HG03159 (cell line): ENCODE results near the gene ARHGAP12.

Source experiments
- ATAC-seq: cut with Tn5 transposase; IDR thresholded peaks from one replicate; pipeline ENCODE4 v1.9.1; 2021; ENCODE audit warnings: mild to moderate bottlenecking, moderate library complexity; ENCODE audit not compliant: unreplicated experiment

The ARHGAP12 gene

DNA sequence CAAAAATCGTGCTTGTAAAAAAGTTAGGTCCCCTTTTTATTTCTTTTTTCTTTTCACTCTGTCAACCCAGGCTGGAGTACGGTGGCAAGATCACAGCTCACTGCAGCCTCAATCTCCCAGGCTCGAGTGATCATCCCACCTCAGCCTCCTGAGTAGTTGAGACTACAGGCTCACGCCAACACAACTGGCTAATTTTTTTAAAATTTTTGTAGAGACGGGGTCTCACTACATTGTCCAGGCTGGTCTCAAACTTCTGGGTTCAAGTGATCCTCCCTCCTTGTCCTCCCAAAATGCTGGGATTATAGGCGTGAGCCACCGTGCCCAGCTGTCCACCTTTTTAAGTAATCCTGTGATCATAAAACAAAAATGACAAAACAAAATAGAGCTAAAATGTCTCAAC, 19.4 kb upstream of the ARHGAP12 start:
- no peak for ATAC-seq

DNA sequence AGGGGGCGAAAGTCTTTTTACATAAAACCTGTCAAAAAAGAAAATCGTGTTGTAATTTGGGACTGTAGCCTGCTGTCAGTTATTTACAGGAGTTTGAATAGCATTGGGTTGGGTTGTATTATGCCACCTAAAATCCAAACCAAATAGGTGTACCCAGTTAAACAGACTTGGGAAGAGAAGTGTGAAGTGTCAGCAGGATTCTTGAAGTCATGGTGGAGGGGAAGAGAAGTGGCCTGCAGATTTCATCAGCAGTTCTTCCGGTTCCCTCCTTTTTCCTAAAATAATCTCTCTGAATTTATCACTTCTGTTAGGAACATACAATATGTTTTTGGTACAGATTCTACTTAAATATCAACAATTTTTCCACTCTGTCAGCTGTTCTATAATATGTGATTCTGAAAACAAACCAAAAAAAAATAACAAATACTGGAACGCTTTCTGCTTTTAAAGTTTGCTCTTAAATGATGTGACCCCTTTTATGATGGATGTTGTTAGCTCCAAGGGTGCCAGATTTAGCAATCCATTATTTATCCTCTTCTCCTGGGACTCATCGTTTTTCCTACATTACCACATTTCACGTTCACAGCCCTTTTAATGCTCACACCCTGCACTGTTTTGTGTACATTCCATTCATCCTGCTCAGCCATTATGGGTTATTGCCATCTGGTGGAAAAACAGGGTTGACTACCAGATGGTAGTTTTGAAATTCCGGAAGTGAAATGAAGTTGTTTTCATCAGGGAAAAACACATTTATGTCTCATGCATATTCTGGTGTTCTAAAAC, 18.7 kb upstream of the ARHGAP12 start:
- ATAC-seq, result no peak

DNA sequence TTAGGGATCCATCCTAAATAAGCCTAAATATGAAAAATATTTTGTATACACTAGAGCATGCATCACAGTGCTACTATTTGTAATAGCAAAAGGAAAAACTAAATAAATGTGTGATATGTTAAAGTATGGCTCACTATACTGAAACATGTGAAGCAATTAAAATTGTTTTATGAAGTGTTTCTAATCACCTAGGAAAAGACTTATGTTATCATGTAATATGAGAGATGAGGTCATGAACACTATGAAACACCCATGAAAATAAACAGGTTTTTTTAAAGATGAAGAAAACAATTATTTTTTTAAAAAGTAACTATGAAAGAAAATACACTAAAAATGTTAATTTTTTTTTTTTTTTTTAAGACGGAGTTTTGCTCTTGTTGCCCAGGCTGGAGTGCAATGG, 16.8 kb upstream of the ARHGAP12 start:
- no peak for ATAC-seq

DNA sequence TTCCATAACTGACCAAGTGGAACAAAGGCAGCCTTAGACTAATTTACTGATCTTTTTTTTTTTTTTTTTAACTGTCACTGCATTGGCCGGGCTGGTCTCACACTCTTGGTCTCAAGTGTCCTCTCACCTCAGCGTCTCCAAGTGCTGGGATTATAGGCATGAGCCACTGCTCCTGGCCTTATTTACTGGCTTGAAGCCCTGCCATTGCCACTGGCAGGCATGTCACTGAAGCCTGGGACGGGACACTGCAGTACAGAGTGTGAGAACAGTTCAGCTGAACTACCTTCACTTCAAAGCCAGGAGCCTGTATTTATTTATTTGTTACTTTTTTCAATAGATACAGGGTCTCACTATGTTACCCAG, 15.4 kb upstream of the ARHGAP12 start:
- no peak for ATAC-seq

DNA sequence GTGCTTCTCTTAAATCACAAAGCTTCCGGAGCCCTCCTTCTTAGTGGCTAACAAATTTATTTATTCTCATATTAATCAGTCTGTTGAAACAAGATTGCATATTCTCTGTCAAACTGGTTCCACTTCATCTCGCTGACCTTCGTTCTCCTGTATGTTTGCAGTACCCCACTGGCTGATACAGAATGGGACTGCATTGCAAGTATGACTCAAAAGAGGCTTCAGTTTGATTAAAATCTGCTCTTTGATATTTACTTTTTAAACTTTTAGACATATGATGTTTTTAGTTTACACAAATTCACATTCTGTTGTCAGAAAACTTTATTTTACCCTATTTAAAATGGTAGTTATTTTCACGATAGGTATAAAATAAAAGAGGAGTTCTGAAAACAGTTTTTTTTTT, 14.3 kb upstream of the ARHGAP12 start:
- ATAC-seq, result no peak

DNA sequence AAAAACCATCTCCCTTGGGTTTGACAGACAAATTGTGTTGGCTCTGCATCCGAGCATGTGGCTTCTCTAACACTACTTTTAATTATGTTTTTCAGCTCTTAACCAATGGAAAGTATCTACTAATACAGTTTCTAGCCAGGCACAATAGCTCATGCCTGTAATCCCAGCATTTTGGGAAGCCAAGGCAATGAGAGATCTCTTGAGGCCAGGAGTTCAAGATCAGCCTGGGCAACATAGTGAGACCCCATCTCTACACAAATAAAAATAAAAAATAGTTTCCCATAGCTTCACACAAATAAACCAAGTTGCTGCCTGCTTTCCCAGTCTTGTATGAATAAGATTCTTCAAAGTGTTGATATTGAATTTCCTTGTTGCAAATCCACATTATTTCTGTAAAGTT, 13.8 kb upstream of the ARHGAP12 start:
- no peak for ATAC-seq

DNA sequence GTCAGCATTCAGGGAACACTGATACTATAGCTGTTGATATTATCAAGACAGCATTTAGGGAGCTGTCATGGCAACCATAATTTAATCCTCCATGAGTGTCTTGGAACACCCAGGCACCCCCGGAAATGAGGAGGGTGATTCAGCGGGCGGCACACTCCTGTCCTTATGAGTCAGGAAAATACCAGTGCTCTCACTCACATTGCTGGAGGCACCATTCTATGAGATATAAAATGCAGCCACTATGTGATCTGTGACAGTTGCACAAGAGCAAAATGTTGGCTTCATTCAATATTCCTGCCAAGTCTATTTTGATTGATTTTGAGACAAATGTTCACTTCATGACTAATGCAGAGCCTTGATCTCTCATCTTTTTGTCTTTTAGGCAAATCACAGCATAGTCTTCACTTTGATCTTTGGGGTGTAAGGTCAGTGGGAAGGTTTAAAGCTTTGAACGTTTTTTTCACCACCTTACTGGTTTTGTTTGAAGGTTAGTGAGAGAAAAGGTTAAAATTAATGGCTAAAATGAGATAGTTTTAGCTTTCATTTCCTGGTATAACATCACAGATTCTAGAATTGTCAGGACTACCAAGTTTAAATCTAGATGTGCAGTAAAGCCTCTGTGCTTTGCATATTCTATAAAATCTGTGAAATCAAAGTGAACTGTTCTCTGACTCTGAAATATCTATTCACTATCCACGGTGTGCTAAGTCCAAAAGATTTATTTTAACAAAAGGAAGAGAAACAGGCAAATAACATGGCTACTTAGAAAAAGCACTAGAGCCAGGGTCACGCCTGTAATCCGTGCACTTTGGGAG, 12.4 kb upstream of the ARHGAP12 start:
- ATAC-seq, result no peak

DNA sequence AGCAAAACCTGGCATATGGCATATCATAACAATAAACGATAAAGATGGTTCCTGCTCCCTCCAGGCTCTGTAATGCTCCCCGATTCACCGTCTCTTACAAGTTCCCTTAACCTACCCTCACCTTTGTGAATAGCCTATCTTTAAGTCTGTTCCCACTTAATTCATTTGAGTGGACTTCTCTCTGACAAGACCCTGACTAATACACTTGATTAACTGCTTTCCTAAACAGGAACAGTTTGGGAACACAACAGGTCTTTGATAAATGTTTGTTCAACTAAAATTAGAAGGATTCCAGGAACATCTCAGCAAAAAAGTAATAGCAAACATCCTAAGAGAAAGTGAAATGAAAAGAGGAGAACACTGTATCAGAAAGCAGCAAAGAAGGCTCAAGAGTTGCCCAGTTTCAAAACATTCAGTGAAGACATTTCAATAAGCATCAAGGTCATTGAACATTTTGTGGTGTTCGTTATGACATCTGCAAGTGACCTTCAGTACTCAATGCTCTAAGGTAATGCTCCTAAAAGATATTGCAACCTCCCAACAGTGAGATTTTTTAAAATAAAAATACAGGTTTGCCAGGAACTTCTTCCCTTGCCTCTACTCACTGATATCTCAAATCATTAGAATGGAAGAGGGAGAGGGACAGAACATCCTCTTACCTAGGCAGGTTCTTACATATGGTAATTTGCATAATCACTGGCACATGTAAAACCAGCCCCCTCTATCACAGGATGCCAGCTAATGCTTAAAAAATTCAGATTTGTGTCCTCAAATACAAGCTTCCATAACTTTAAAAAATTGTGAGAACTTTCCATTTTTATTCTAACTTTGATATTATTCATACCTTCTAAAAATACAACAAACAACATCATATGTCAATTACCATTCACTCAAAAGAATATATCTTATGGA, 11.4 kb upstream of the ARHGAP12 start:
- no peak for ATAC-seq

DNA sequence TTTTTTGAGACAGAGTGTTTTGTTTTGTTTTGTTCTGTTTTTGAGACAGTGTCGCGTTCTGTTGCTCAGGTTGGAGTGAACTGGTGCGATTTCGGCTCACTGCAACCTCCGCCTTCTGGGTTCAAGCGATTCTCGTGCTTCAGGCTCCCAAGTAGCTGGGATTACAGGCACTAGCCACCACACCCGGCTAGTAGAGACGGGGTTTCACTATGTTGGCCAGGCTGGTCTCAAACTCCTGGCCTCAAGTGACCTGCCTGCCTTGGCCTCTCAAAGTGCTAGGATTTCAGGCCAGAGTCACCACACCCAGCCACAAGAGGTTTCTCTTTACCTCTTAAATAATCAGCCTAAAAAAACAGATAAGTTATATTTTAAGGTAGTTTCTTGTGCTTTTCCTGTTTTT, 8.7 kb upstream of the ARHGAP12 start:
- no peak for ATAC-seq

DNA sequence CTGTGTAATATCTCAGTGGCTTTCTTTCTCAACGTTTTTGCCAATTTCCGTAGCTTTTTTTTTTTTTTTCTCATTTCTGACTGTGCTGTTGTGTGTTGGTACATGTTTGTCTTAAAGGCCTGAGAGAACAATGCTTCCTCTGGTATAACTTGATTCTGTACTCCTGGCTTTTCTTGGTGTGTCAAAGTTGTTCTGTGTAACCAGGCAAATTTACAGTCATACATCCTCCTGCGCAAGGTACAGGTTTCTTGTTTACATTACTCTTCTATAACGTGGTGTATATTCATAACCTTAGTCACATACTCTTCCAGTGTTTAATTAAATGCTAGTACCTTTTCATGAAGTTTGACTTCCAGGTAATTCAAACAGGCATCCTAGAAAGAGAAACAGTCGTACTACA, 8.3 kb upstream of the ARHGAP12 start:
- ATAC-seq, result no peak

DNA sequence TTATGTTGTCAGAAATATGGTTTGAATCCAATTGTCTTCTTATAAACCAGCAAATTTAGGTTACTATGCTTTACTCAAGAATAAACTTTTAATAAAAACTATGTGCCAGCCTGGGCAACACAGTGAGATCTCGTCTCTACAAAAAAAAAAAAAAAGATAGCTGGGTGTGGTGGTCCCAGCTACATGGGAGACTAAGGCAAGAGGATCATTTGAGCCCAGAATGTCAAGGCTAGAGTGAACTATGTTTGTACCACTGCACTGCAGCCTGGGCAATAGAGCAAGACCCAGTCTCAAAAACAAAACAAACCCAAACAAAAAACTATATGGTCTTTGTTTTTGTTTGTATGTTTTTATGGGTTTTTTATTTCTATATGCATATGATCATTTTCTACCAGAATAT, 7.5 kb upstream of the ARHGAP12 start:
- ATAC-seq, result no peak

DNA sequence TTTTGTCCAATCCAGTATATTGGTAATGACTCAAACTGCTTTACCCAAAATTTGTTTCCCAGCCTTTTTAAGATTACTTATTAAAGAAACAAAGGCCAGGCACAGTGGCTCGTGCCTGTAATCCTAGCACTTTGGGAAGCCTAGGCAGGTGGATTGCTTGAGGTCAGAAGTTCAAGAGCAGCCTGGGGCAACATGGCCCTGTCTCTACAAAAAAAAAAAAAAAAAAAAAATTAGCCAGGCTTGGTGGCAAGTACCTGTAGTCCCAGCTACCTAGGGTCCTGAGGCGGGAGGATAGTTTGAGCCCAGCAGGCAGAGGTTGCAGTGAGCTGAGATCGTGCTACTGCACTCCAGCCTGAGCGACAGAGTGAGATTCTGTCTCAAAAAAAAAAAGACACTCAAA, 7.0 kb upstream of the ARHGAP12 start:
- no peak for ATAC-seq

DNA sequence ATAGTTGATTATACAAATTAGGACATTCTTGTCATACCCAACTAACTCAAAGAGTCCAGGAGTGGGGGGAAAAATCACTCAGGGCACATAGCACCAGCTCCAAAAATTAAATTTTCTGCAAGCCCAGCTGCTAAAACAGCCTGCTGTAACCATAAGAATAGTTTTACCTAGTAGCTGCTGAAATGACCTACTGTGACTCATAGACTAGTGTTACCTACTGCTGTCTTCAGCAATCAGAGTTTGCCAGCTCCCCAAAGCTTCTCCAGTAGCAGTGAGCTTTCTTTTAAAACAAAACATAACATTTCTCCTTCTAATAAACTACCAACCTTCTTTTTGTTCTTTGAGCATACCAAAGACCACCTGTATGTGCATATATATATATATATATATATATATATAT, 4.2 kb upstream of the ARHGAP12 start:
- ATAC-seq, result no peak

DNA sequence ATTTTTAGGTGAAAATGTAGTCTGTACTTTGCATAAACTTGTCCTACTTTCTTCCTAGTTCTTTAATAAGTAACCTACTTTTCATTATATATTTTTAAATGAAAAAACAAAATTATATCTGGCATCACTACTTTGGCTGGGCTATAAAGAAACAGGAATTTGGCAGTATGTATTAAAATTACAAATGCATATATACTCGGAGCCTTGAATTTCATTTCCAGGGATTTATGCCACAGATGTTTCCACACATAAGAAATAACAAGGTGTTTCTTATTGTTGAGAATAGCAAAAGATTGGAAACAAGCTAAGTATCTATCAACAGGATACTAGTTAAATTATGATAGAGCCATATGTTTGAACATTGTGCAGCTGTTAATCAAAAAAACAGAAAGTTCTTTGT, 2.2 kb upstream of the ARHGAP12 start:
- no peak for ATAC-seq

DNA sequence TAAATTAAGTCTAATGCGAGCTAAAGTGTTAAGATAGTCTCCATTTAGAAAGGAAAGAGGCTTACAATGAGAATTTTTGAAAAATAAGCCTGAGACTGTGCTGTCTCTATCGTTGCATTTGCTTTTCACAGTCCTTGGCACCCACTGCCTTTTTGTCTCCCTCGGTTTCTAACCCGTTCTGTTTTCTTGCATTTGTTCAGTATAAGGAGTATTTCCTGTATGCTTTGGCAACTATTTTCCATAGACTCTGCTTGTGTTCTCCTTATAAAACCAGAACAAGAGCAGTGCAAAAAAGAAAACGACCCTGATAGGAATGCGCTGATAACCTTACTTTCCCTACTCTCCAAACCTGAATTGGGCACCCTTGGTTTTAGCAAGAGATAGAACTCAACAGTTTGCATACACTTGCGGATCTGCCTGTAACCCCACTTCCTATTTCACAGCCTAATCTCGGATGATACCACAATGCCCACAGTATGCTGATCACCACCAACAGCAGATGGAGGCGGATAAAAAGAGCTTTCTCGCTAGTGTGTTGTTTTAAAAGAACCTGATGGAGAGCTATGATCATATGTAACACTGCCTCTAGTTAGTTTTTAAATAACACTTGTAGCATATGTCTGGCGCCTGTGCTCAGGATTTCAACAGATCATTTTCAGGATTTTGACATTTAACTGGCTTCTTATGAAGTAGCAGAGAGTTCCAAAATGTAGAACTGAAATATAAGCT, 1.6 kb upstream of the ARHGAP12 start:
- ATAC-seq, result no peak

DNA sequence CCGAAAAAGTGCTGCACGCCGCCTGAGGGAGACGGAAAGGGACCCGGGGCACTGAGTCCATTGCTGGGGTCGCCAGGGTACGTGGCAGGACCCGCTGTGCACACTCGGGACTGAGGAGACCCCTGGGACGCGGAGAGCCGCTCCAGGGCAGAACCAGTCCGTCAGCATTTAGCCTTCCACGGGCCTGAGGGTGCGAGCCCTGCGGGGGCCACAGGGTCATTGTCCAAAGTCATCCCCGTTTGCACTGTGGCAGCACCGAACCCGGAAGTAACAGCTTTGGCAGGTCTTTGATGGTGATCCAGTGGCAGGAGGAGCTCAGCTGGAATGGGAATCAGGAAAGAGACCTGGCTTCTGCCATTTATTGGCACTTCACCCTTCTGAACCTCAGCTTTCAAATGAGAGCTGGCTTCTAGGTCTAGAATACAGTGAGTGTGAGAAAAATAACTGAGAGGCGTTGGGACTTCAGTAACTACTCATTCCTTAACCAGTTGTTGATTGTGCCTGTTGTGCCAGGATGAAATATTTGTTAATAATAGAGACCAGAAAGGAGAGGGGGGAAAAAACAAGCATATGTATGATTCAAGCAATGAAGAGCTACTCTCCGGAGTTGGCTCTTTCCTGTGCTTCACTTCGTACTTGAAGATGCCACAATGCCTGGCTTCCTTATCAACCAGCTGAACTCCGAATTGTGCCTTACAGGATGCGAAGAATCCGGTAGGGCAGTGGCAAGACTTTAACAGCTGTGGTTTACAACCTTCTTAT, 811 bp upstream of the ARHGAP12 start:
- ATAC-seq, result peak; percentile 11

DNA sequence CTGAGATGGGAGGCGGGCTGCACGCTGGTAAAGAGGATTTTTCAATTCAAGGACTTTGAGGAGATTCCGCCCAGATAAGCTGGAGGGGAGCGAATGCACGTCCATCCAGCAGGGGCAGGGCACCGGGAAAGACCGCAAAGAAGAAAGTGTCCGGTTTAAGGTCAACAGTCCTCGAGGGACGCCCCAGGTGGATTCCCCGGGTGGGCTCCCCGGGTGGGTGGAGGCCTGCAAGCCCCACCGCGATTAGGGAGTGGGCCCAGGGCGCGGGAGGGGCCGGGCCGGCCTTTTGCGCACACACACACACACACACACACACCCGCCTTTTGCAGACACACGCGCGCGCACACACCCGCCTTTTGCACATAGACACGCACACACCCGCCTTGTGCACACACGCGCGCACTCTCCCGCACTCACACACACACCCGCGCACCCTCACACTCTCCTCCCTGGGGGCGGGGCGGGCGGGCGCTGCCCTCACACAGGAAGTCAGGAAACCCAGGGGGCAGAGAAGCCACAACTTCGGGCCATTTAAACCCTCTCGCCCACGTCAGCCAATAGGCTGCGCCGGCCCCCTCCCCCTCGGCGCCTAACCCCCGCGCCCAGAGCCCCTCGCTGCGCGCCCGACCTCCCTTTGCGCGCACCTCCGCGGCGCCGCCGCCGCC, 615 bp downstream of the ARHGAP12 start:
- peak; percentile 30 for ATAC-seq

DNA sequence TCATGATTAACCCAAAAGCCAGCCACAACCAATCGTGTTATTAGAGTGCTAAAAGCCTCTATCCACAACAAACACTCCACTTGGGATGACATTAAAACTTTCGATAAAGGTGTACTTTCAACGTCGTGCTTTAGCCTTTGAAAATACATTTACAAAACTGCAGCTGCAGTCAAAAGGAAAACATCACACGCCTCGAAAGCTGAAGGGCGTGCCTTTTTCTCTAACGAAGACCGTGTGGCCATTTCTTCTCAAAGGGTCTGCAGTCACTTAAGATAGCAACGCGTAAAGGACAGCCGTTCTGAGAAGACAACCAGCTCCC, 1.1 kb downstream of the ARHGAP12 start:
- peak; percentile 10 for ATAC-seq

DNA sequence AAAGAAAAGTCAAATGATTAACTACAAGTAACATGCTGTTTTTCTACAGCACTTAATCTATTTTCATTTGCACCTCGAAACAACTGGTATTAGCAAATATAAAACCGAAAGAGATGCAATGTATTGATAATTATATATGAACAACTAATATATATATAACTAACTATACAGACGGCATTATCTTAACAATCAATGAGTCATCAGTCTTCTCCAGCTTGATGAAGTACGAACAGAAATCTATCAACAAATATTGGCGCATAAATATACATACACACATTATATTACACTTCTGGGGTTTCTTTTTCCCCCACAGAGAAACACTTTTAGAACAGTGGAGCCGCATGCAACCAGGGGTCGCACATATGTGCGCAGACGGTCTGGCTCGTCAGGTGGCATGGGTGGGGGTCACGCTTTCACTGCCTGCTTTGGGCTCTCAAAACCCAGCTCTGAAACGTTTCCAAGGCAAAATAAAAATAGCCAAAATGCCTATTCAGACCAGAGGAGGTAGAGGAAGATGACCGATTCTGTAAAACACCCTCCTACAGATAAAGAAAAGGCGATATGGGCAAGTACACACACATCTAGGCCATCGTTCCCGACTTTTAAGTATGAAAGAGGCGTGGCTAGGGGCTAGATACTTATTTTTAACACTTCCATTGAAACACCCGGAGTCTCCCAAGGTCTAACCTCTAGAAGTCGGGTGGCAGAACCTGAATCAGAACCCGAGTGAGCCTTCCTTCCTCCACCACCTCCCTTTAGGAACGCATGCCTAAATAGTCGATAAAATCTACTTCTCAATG, 1.7 kb downstream of the ARHGAP12 start:
- no peak for ATAC-seq
